GM12865 (cell line): ENCODE measurements around the gene CDKL5.

Experiments
- DNase-seq: peaks from one replicate; pipeline ENCODE4 v3.0.0; 2010; ENCODE audit warnings: low read depth
- H3K4me3 ChIP-seq: 2 replicates; pipeline ENCODE4 v1.5.1; 2011; ENCODE audit warnings: mild to moderate bottlenecking, low read depth, low read length, control low read depth
- CTCF ChIP-seq: IDR thresholded peaks from 2 replicates; pipeline ENCODE4 v1.5.1; 2011; ENCODE audit warnings: low read length, control low read depth, low read depth, inconsistent platforms; ENCODE audit not compliant: insufficient read depth; ENCODE audit errors: missing control alignments

The CDKL5 gene

GRCh38 chrX:18448416-18448815 is 23.0 kb downstream of the CDKL5 start:
- H3K4me3 ChIP-seq = no peak overlapping the region
- DNase-seq = no peak
- no peak for TF ChIP-seq CTCF

- DNase-seq = no peak
- no peak for TF ChIP-seq CTCF
Observed at GRCh38 chrX:18449236-18449635, 23.8 kb downstream of the CDKL5 start.

GRCh38 chrX:18455384-18455783 is 30.0 kb downstream of the CDKL5 start:
- H3K4me3 ChIP-seq = no peak overlapping the region
- no peak for DNase-seq
- no peak for TF ChIP-seq CTCF

More at GRCh38 chrX:18449236-18449635, 23.8 kb downstream of the CDKL5 start:
- no peak overlapping the region for H3K4me3 ChIP-seq

- TF ChIP-seq CTCF = no peak
- no peak for DNase-seq
Observed at GRCh38 chrX:18457000-18457399, 31.6 kb downstream of the CDKL5 start.

GRCh38 chrX:18461431-18461830 is 36.0 kb downstream of the CDKL5 start:
- no peak for DNase-seq
- no peak for TF ChIP-seq CTCF
- H3K4me3 ChIP-seq = no peak overlapping the region

More at GRCh38 chrX:18457000-18457399, 31.6 kb downstream of the CDKL5 start:
- H3K4me3 ChIP-seq = no peak overlapping the region

- no peak for TF ChIP-seq CTCF
- no peak for DNase-seq
- no peak overlapping the region for H3K4me3 ChIP-seq
Observed at GRCh38 chrX:18464499-18464898, 39.1 kb downstream of the CDKL5 start.

GRCh38 chrX:18465051-18465450 is 39.6 kb downstream of the CDKL5 start:
- H3K4me3 ChIP-seq = no peak overlapping the region
- no peak for DNase-seq
- TF ChIP-seq CTCF = no peak
